ENCODE data around the gene RELN. TPM values are rescaled to one million over a fixed set of nuclear protein-coding genes. Genes with fewer than 3 reads are reported as not detected.

Gene RELN
- total RNA-seq, 4 donors from 2014 or later, result 1.2 to 7.1 (median 3.7) TPM

GRCh38 chr7:103423467-103424179 lies 565.8 kb downstream of the RELN start:
- TF ChIP-seq, protein P1, sequence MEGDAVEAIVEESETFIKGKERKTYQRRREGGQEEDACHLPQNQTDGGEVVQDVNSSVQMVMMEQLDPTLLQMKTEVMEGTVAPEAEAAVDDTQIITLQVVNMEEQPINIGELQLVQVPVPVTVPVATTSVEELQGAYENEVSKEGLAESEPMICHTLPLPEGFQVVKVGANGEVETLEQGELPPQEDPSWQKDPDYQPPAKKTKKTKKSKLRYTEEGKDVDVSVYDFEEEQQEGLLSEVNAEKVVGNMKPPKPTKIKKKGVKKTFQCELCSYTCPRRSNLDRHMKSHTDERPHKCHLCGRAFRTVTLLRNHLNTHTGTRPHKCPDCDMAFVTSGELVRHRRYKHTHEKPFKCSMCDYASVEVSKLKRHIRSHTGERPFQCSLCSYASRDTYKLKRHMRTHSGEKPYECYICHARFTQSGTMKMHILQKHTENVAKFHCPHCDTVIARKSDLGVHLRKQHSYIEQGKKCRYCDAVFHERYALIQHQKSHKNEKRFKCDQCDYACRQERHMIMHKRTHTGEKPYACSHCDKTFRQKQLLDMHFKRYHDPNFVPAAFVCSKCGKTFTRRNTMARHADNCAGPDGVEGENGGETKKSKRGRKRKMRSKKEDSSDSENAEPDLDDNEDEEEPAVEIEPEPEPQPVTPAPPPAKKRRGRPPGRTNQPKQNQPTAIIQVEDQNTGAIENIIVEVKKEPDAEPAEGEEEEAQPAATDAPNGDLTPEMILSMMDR (IDR thresholded peaks at IDR 0.05), result no peak
- ATAC-seq (ENCODE audit: low FRiP score), result no peak
- DNase-seq (ENCODE audit: low spot score), result no peak

Small RNAs within 50 kb of the gene (small RNA-seq; reads per million reads assigned to genes)
- gene RF00019, result not detected

Other genes with a start within 250 kb of the RELN start
- 10 to 100 TPM in 3 of 4 donors, 1 to 10 TPM in 1; 9.4 to 19.9 (median 13.1) TPM for gene ORC5, start 218.4 kb upstream of the RELN start, total RNA-seq

Measured in omental fat pad (tissue), 4 donors.